SH-SY5Y (cell line): ENCODE results near the gene NNMT.

Experiments used
- GATA2 ChIP-seq: IDR thresholded peaks from 2 replicates; pipeline ENCODE4 v1.6.1; 2011; ENCODE audit warnings: mild to moderate bottlenecking, low read depth, low read length
- GATA3 ChIP-seq: IDR thresholded peaks from 2 replicates; pipeline ENCODE4 v1.6.1; 2011; ENCODE audit warnings: low read depth, mild to moderate bottlenecking, low read length, moderate library complexity

DNA sequence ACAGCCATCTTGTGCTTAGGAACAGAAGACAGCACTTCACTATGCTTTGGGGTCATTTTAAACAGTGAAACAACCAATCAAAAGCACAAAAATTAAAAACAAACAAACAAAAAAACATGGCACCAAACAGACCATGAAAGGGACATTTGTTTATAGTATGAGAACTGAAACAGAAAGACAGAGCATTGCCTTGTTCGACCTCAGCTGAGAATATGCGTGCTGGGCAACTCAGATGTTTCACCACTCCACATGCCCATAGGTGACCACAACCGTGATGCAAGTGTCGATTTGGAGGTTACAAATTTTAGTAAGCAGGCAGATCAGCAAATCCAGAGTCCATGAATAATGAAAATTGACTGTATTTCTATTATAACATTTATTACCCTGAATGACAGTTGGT is 30.0 kb downstream of the NNMT start:
- no peak for TF ChIP-seq GATA3
- TF ChIP-seq GATA2: no peak
